GM18511 (cell line): ENCODE results near the gene MAN2A2.

Experiments
- ATAC-seq: cut with Tn5 transposase; IDR thresholded peaks from one replicate; pipeline ENCODE4 v1.9.1; 2021; ENCODE audit warnings: mild to moderate bottlenecking, moderate library complexity; ENCODE audit not compliant: unreplicated experiment

The MAN2A2 gene

DNA sequence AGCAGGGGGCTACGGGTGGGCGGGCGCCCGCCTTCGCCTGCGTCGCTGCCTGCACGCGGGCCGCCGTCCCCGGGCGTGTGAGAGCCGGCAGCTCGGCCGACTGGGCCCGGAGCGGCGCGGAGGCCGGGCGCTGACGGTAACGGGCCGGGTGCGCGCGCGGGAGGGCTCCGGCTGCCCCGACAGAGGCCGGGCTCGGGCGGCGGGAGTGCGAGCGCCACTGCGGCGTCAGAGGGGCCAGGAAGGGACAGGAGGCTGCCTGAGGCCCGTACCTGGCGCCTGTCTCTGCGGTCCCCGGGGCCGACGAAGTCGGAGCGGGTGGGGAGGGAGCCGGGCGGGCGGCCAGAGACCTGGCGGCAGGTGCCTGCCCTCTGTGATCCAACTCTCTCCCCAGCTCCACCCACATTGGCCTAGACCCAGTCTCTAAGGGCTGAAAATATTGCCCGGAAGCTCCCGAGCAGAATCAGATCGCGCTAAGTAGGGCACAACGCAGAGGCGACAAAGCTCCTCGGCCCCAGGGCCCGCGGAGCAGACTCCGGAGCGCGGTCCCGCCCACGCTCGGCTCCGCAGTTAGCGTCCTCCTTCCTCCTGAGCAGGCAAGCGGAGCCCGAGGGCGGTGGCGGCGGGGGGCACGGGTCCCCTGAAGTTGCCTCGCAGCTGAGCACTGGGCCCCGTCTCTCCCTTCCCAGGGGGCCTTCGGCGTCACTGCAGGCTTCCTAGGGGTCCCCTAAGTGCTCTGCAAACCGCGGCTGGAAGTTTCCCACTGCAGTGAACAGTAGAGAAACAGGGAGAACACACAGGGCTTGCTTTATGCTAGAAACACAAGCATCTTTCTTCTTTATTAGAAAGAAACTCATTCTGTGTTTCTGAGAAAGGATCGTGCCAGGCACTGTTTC lies at the start of gene MAN2A2:
MAN2A2 (plus strand) TSS at position 463 of the 893 bp plus-strand sequence. CDS start 906 bp downstream, outside the sequence.
- ATAC-seq = peak; percentile 64

GRCh38 chr15:90855139-90855538 lies 48.0 kb upstream of the MAN2A2 start:
- no peak for ATAC-seq

GRCh38 chr15:90857337-90857736 lies 45.8 kb upstream of the MAN2A2 start:
- no peak for ATAC-seq

- ATAC-seq = no peak
Measured at GRCh38 chr15:90857883-90858443, 45.1 kb upstream of the MAN2A2 start.

GRCh38 chr15:90859234-90860131 lies 43.6 kb upstream of the MAN2A2 start:
- ATAC-seq = no peak

DNA sequence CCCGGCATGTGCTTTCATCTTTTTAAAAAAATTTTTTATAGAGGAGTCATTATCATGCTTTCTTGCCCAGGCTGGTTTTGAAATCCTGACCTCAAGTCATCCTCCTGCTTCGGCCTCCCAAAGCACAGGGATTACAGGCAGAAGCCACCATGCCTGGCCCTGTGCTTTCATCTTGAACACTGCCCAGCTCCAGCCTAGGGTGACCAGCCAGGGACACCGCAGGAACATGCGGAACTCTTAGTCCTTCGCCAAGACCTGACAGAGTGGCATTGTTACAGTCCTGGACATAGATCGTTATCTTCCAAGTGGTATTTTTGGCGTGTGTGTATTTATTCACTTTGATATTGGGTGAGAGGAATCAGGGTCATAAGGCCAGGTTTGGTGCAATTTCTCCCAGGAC lies 42.7 kb upstream of the MAN2A2 start:
- no peak for ATAC-seq

DNA sequence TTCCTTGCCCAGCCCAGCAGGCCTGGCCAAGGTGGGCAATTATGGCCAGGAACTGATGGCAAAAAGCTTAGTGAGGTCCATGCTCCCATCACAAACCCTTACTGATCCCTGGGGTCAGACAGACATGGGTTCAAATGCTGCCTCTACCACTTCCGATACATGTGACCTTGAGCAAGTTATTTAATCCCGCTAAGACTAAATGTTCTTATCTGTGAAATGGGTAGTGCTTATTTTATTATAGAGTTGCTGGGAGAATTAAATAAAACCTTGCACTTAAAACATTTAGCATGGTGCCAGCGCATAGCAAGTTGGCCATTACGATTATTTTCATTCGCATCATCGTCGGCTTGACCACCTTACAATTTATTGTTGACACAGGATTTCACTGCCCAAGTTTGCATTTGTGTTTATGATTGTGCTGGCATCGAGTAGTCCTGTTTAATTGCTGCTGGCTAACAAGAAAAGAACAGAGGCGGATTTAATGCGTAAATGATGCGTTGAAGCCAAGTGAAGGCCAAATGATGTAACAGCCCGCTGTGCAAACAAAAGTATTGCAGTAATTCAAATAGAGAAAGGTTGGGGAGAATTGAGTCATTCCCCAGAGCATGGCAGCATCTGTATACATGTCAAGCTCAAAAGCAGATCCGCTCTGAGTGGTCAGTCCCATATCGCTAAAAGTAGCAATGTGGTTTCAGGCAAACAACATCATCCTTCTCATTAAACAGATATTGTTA lies 42.0 kb upstream of the MAN2A2 start:
- no peak for ATAC-seq

DNA sequence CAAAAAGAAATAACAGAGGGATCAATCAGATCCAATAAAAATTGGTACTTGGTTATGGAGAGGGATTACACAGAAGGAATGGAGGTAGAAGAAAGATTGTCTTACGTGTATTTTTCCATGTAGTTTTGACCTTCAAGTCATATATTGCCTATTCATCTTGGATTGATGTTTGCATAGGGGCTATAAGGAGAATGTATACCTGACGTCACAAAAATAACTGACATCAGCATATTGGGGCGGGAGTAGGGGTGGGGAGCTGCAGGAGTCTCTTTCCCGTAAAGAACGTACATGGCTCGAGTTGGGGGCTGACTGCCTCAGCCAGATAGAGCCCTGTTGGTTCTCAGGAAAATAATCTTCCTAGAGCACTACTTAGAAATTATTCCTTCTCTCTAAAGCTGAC lies 40.6 kb upstream of the MAN2A2 start:
- ATAC-seq = no peak

GRCh38 chr15:90862964-90863778 lies 39.9 kb upstream of the MAN2A2 start:
- no peak for ATAC-seq

- no peak for ATAC-seq
Measured at GRCh38 chr15:90863987-90864386, 39.1 kb upstream of the MAN2A2 start.

DNA sequence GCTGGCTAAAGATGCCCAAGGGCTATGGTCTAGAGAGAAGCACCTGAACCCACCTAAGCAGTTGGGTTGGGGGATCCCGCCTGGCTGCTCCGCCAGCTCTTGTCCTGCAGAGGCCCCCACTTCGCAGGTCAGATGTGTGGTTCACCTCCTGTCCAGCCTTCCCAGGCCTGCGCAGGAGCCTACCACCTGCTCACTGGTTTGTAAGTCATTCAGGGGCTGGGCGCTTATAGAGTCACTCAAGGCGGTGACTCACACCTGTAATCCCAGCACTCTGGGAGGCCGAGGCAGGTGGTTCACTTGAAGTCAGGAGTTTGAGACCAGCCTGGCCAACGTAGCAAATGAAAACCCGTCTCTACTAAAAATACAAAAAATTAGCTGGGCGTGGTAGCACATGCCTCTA lies 38.6 kb upstream of the MAN2A2 start:
- no peak for ATAC-seq

- no peak for ATAC-seq
Measured at GRCh38 chr15:90865702-90866101, 37.4 kb upstream of the MAN2A2 start.

GRCh38 chr15:90866161-90866715 lies 36.9 kb upstream of the MAN2A2 start:
- no peak for ATAC-seq

DNA sequence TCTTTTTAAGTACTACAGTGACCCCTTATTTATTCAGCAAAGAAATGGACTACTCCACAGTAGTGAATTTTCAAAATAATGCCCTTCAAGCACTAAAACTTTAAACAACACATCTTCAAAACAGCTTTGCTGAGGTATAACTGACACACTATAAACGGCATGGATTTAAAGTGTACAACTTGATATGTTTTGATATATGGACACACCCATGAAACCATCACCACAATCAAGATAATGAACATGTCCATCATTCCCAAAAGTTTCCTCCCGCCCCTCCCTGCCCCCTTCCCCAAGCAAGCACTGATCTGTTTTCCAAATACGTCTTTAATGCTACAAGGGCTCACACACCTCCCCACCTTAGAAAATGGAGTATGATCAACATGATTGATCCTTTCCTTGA lies 36.3 kb upstream of the MAN2A2 start:
- no peak for ATAC-seq

GRCh38 chr15:90868261-90868689 lies 34.8 kb upstream of the MAN2A2 start, which contains the start of gene FURIN:
Gene FURIN, plus strand, starts transcription at chr15:90868588. Its CDS starts 7,153 bp downstream, at chr15:90875741.
- no peak for ATAC-seq

- ATAC-seq = no peak
Measured at GRCh38 chr15:90869140-90869541, 34.0 kb upstream of the MAN2A2 start.

GRCh38 chr15:90869601-90870353 lies 33.3 kb upstream of the MAN2A2 start:
- ATAC-seq = no peak

DNA sequence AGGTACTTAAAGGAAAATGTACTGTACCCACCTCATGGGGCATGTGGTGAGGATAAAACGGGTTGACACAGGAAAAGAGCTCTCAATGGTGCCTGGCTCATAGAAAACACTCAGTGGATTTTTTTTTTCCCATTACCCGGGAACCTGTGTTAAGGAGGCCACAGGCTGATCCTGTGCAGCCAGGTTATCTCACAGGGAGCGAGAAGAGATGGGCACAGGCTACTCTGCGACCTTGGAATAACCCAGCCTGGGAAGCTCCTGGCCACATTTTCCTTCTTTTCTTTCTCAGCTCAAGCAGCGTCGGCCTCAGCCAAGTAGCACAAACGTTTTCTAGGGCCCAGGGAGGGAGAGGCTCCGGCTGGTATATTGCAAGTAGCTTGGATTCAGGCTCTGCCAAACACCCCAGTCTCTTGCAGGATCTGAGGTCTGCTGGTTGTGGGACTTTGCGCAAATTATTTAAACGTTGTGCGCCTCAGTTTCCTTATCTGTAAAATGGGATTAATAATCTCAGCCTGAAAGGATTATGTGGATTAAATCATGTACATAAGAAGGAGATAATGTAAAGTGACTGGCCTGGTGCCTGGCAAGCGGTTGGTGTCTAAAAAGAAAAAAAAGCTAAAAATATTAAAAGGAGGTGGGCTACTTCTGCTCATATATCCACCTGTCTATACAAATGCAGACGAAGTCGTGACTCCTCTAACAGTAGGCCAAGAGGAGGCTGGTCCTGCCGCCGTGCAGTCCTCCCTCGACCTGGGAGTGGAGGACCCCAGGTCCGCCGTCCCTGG lies 32.6 kb upstream of the MAN2A2 start:
- no peak for ATAC-seq
